Kidney (tissue), 22 donors: ENCODE results near the gene ACAP3. TPM values are rescaled to one million over a fixed set of nuclear protein-coding genes. Genes with fewer than 3 reads are reported as not detected.
A peak's percentile ranks its signal among the peaks of the same experiment; 100 is the strongest.

ENCODE experiments used
- DNase-seq, 5 donors: peaks; one replicate each; pipeline ENCODE4 v3.0.0-alpha.2; 2013 to 2020
- FAIRE-seq: peaks from 2 replicates; lab custom pipeline; 2012; peaks lifted over from hg19 to GRCh38; lab: Jason Lieb, UNC
- H3K27ac ChIP-seq, 2 donors: one replicate each; pipeline ENCODE4 v1.7.0; 2013; ENCODE audit warnings: low read depth in 2 of 2, low read length in 2 of 2, inconsistent platforms in 1 of 2
- H3K27me3 ChIP-seq: one replicate; pipeline ENCODE4 v1.7.1; 2013; ENCODE audit warnings: low read length, inconsistent platforms; ENCODE audit not compliant: control insufficient read depth, insufficient read depth
- H3K36me3 ChIP-seq, 3 donors: one replicate each; pipeline versions ENCODE4 v1.7.0 to v1.7.1; 2013; ENCODE audit warnings: low read length in 3 of 3, control low read depth in 1 of 3, inconsistent platforms in 1 of 3; ENCODE audit not compliant: insufficient read depth in 3 of 3, control insufficient read depth in 2 of 3
- H3K4me1 ChIP-seq, 3 donors: one replicate each; pipeline versions ENCODE4 v1.7.0 to v1.7.1; 2013; ENCODE audit warnings: low read length in 3 of 3, inconsistent platforms in 1 of 3, low read depth in 1 of 3; ENCODE audit not compliant: control insufficient read depth in 2 of 3, insufficient read depth in 2 of 3
- H3K4me3 ChIP-seq, 3 donors: one replicate each; pipeline versions ENCODE4 v1.7.0 to v1.8.1; 2013; ENCODE audit warnings: low read length in 3 of 3, control low read depth in 1 of 3, inconsistent platforms in 1 of 3
- H3K9ac ChIP-seq, 3 donors: one replicate each; pipeline versions ENCODE4 v1.7.0 to v1.7.1; 2013; ENCODE audit warnings: low read length in 3 of 3, control low read depth in 1 of 3, inconsistent platforms in 1 of 3
- H3K9me3 ChIP-seq, 3 donors: one replicate each; pipeline versions ENCODE4 v1.7.0 to v1.7.1; 2013; ENCODE audit warnings: low read length in 3 of 3, control low read depth in 1 of 3, inconsistent platforms in 1 of 3; ENCODE audit not compliant: control insufficient read depth in 2 of 3, insufficient read depth in 1 of 3
- CTCF ChIP-seq: IDR thresholded peaks from 3 replicates; pipeline ENCODE4 v1.5.1; 2012; ENCODE audit warnings: mild to moderate bottlenecking, moderate library complexity, borderline replicate concordance; ENCODE audit not compliant: insufficient read depth; ENCODE audit errors: extremely low read depth
- intact Hi-C: fragments of 100-400 bp; cut with DNase I; formaldehyde crosslinking; loops from one replicate; pipeline ENCODE4 v1.11.1; 2022
- long read RNA-seq, 10 donors: library from polyadenylated mRNA in 1 of 10; unstranded in 1 of 10; transcript quantifications; one replicate each; pipeline ENCODE4 v2.0.0 and lab custom pipeline, GENCODE V29; 2021 to 2026
- polyA plus RNA-seq: library from polyadenylated mRNA; stranded (reverse); fragments of 350-450 nt; fragmentation: Illumina TruSeq; extraction: RNeasy Lipid Tissue Mini Kit (QIAGEN cat#74804); gene quantifications from one replicate; pipeline ENCODE4 v1.2.3, GENCODE V29; 2014; ENCODE audit warnings: low read depth, low replicate concordance; ENCODE audit not compliant: insufficient read depth
- total RNA-seq: library from RNA; stranded (reverse); fragmentation: NEBNext Ultra II Directional; extraction: Animal tissue kit (Norgen Biotek cat#: 25700); gene quantifications from one replicate; pipeline ENCODE4 v1.2.1, GENCODE V29; 2021
- donor health status: control.
- donor health status: control.
- donor health status: control.
- donor health status: control.
- donor health status: control.
- donor health status: DM: yes; HTN: yes; CAD: no.
- donor health status: Normal renal cell carcinoma (clear cell type).

ACAP3 gene
- 39.5 TPM for total RNA-seq
- polyA plus RNA-seq = 15.9 TPM
- long read RNA-seq, donor 1 = 0 reads
- long read RNA-seq, donor 2 = 0 reads
- long read RNA-seq, donor 3, partial matches to known transcripts = 14 of 14 reads
- long read RNA-seq, donor 3, other reads (novel, unspliced or antisense) = 0 of 14 reads
- long read RNA-seq, donor 4 = 0 reads
- long read RNA-seq, donor 5 = 0 reads
- long read RNA-seq, donor 6 = 0 reads
- long read RNA-seq, donor 7, partial matches to known transcripts = 16 of 33 reads
- long read RNA-seq, donor 7, other reads (novel, unspliced or antisense) = 16 of 33 reads
- long read RNA-seq, donor 8, partial matches to known transcripts = 0 of 2 reads
- long read RNA-seq, donor 8, other reads (novel, unspliced or antisense) = 0 of 2 reads
- long read RNA-seq, donor 9 = 0 reads
- long read RNA-seq, donor 10, partial matches to known transcripts = 0 of 1 reads
- long read RNA-seq, donor 10, other reads (novel, unspliced or antisense) = 0 of 1 reads

GRCh38 chr1:1307923-1308755 lies at the start of gene ACAP3, which contains the start of gene PUSL1:
Gene ACAP3 (minus strand): TSS chr1:1307930. CDS start chr1:1307815, 115 bp downstream.
Gene PUSL1 (plus strand): TSS chr1:1308597. CDS start chr1:1308644, 47 bp downstream.
- no peaks in the 10 kb centered on the region for H3K27me3 ChIP-seq
- DNase-seq = peak; percentile 89 to 97 (median 94)
- FAIRE-seq = no peak
- H3K36me3 ChIP-seq = peaks cover 0 to 6% (median 5%) of the 10 kb centered on the region in 3 donors
- peak within 1 kb of the TSS; percentile 53 to 77 (median 74) for H3K4me3 ChIP-seq
- no peak for TF ChIP-seq CTCF
- peak within 1 kb of the TSS in 2 of 3 donors; percentile 32 to 80 for H3K9ac ChIP-seq
- H3K4me1 ChIP-seq = peaks cover 0 to 36% (median 12%) of the 10 kb centered on the region in 3 donors
- peak within 1 kb of the TSS; percentile 90 to 92 for H3K27ac ChIP-seq
- intact Hi-C loops = no loop called here
- no peaks in the 10 kb centered on the region for H3K9me3 ChIP-seq

- H3K9ac ChIP-seq = no peak overlapping the region
Observed at GRCh38 chr1:1356796-1357401, 49.2 kb upstream of the ACAP3 start.

More at GRCh38 chr1:1356796-1357401, 49.2 kb upstream of the ACAP3 start:
- DNase-seq (peak in 2 of 5 donors; percentile 65 to 78), FAIRE-seq (no peak)
- intact Hi-C loops = no loop called here
- no peaks in the 10 kb centered on the region for H3K36me3 ChIP-seq
- no peak for TF ChIP-seq CTCF
- H3K4me1 ChIP-seq = peaks cover 0 to 23% (median 2%) of the 10 kb centered on the region in 3 donors
- peak overlapping the region in 1 of 2 donors; percentile 43 for H3K27ac ChIP-seq
- peak overlapping the region in 2 of 3 donors; percentile 20 to 55 for H3K4me3 ChIP-seq
- H3K9me3 ChIP-seq = no peaks in the 10 kb centered on the region
- H3K27me3 ChIP-seq = no peaks in the 10 kb centered on the region
